GM12892 (cell line): ENCODE results near the gene AFMID.

ENCODE experiments used
- DNase-seq: peaks from one replicate; pipeline ENCODE4 v3.0.0; 2011; ENCODE audit not compliant: insufficient read length
- FAIRE-seq: peaks from 2 replicates; lab custom pipeline; 2011; peaks lifted over from hg19 to GRCh38; lab: Jason Lieb, UNC
- POLR2A ChIP-seq: IDR thresholded peaks from 2 replicates; pipeline ENCODE4 v1.6.1; 2011; ENCODE audit warnings: low read depth, low read length, control low read depth
- POLR2AphosphoS5 ChIP-seq: IDR thresholded peaks from 2 replicates; pipeline ENCODE4 v1.6.1; 2011; ENCODE audit warnings: low read depth, low read length, control low read depth
- TAF1 ChIP-seq: IDR thresholded peaks from 2 replicates; pipeline ENCODE4 v1.6.1; 2011; ENCODE audit warnings: low read depth, mild to moderate bottlenecking, control low read depth, low read length, borderline replicate concordance

AFMID gene

DNA sequence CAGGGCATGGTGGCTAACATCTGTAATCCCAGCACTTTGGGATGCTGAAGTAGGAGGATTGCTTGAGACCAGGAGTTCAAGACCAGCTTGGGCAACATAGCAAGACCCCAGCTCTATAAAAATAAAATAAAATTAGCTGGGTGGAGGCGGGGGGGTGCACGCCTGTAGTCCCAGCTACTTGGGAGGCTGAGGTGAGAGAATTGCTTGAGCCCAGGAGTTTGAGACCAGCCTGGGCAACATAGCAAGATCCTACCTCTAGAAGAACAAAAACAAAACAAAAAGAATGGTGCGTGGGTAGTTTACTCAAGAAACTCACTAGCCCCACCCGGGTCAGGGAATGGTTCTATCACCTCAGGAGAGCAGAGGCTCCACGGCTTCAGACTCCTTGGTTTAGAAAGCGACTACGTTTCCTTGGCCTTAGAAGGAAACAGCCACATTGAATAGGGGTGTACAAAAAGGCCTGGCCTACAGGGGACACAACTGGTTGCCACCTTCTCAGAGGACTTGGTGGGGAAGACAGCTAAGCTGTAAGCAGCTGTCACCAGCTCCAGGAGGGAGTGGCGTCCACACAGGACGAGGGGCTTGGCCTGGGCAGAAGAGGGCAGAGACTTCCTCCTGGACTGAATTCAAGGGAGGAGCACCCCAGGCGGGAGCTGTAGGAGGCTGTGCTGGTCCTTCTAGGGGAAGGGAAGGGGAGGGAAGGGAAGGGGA lies 1.0 kb upstream of the AFMID start:
- no peak for DNase-seq
- TF ChIP-seq POLR2A (no peak), POLR2AphosphoS5 (no peak), TAF1 (no peak)
- no peak for FAIRE-seq

DNA sequence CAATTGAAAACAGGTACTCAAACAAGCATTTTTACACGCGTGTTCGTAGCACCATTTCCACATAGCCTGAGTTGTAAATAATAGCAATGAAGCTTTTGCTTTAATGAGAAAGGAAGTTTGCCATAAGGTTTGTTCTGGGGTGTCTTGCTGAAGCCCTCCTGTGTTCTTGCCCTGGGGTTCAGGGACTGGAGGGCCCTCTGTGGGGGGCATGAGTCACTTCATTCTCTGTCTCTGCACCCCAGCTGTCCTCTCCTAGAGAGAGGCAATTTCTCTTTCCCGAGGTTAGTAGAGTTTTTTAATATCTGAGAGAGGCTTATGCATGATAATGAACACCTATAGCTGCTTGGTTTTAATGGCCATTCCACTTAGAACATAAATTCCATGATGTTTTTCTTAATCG lies 9.6 kb downstream of the AFMID start:
- FAIRE-seq, result no peak
- no peak for DNase-seq
- no peak for TF ChIP-seq POLR2AphosphoS5
- TF ChIP-seq POLR2A, result no peak
- no peak for TF ChIP-seq TAF1

DNA sequence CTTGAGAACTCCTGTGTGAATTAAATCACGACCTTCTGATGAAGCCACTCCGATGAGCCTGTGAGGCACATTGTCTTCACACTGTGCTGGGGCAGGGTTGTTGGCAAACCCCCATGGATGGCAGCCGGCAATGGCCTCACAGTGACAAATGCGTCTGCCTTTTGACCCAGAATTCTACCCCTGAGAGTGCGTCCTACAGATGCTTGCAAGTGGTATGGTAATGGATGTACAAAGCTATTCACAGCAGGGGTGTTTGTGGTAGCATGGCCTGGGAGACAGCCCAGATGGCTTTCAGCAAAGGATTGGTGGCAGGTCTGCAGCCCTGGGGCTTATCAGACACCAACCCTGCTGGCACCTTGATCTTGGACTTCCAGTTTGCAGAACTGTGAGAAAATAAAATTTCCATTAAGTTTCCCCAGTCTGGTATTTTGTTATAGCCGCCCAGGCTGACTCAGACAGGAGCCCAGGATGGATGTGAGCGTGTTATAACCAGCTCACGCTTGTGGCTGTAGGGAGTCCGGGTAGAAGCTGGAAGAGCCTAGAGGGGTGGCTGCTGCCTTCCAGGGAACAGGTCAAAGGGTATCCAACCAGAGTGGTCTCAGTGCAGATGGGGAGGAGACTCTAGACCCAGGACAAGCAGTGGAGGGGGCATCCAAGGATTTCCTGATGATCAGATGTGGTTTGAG lies 10.1 kb downstream of the AFMID start:
- TF ChIP-seq TAF1 (no peak), POLR2AphosphoS5 (no peak), POLR2A (no peak)
- DNase-seq (no peak), FAIRE-seq (no peak)

DNA sequence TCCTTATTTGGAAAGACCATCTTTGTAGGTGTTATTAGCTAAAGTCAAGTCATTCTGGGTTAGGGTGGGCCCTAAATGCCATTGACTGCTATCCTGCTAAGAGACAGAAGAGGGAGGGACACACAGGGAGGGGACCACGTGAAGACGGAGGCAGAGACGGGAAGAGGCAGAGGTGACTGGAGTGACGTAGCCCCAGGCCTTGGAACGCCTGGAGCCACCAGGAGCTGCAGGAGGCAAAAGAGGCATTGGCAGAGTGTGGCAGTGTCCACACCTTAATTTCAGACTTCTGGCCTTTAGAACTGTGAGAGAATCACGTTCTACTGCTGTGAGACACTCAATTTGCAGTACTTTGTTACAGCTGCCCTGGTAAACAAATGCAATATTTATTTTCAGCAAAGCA lies 13.3 kb downstream of the AFMID start:
- FAIRE-seq (no peak), DNase-seq (no peak)
- TF ChIP-seq POLR2A, result no peak
- TF ChIP-seq POLR2AphosphoS5, result no peak
- no peak for TF ChIP-seq TAF1

DNA sequence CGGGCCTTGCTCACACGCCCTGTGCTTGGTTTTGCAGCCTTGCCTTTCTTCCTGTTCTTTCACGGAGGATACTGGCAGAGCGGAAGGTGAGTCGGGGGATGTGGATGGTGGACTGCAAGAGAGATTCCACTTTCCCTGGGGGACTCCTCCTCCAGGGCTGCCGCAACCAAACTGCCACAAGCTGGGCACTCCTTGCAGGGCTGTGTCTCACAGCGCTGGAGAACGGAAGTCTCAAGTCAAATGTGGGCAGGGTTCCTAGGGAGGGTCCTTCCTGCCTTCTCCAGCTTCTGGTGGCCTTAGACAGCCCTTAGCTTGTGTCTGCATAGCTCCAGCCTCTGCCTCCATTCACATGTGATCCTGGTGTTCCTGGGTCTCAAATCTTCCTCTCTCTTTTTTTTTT lies 15.5 kb downstream of the AFMID start:
- DNase-seq (no peak), FAIRE-seq (no peak)
- TF ChIP-seq TAF1 (no peak), POLR2AphosphoS5 (no peak), POLR2A (no peak)

DNA sequence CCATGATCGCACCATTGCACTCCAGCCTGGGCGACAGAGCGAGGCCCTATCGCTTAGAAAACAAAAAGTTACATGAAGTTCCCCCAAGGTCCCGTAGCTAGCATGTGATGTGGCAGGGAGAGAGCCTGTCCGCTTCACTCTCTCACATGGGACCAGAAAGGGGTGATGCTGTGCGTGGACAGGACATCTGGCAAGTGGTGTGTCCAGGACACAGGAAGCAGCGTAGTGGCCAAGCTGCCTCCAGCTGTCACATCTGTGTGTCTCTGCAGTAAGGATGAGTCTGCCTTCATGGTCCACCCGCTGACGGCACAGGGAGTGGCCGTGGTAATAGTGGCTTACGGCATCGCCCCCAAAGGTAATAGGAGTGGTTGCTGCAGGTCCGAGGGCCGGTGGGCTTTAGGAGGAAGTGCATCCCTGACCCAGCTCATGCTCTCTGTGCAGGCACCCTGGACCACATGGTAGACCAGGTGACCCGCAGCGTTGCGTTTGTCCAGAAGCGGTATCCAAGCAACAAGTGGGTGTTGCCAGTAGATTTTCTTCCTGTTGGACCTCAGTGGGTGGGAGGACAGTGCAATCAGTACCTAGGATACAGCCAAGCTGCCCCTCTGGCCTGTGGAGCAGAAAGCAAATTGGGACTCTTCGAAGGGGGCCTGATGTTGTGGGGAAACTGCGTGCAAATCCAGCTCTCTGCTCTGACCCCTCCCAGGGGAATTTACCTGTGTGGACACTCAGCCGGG lies 17.4 kb downstream of the AFMID start:
- FAIRE-seq, result no peak

DNA sequence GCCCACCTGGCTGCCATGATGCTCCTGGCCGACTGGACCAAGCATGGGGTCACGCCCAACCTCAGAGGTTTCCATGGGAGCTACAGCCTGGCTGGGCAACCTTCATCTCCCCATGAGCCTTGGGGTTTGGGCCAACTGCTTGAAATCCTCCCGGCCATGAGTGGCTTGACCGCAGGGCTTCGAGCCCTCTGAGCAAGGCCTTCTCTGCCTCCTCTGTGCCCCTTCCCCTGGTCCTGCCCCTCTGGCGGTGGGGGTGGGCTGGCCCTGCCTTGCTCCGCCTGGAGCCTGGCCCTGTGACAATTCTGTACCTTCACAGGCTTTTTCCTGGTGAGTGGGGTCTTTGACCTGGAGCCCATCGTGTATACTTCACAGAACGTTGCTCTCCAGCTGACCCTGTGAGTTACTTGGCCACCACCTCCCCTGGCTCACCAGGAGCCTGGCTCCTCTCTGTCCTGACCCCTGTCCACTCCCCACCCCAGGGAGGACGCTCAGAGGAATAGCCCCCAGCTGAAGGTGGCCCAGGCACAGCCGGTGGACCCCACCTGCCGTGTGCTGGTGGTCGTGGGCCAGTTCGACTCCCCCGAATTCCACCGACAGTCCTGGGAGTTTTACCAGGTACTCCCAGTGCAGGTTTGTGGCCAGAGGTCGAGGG lies 18.1 kb downstream of the AFMID start:
- TF ChIP-seq POLR2A (no peak), POLR2AphosphoS5 (no peak), TAF1 (no peak)
- DNase-seq (no peak), FAIRE-seq (no peak)

More for the DNA sequence above, 17.4 kb downstream of the AFMID start:
- TF ChIP-seq POLR2A, result no peak
- no peak for TF ChIP-seq TAF1
- 0 out of 2 replicates have a peak, but pooled peaks have one; percentile 36 for TF ChIP-seq POLR2AphosphoS5
- no peak for DNase-seq

DNA sequence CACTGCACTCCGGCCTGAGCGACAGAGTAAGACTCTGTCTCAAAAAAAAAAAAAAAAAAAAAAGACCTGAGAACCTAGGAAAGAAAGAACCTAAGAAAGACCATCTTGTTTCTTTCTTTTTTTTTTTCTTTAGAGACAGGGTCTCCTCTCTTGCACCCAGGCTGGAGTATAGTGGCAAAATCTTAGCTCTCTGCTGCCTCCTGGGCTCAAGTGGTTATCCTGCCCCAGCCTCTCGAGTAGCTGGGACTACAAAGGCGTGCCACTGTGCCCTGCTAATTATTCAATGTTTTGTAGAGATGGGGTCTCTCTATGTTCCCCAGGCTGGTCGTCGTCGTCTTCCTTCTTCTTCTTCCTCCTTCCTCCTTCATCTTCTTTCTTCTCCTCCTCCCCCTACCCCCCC lies 19.1 kb downstream of the AFMID start:
- TF ChIP-seq TAF1 (no peak), POLR2A (no peak), POLR2AphosphoS5 (no peak)
- DNase-seq (no peak), FAIRE-seq (no peak)

DNA sequence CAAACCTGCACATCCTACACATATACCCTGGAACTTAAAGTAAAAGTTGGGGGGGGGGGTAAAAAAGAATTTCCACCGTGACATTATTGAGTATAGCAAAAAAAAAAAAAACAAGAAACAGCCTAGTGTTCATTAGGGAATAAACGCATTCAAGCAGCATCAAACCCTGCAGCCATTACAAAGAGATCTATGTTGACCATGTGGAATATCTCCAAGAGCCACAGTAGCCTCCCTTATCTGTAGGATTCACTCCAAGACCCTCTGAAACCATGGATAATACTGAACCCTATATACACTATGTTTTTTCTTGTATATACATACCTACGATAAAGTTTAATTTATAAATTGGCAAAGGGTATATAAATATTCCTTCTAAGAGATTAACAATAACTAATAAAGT lies 21.3 kb downstream of the AFMID start:
- no peak for FAIRE-seq
- no peak for DNase-seq
- TF ChIP-seq POLR2AphosphoS5, result no peak
- no peak for TF ChIP-seq POLR2A
- no peak for TF ChIP-seq TAF1

DNA sequence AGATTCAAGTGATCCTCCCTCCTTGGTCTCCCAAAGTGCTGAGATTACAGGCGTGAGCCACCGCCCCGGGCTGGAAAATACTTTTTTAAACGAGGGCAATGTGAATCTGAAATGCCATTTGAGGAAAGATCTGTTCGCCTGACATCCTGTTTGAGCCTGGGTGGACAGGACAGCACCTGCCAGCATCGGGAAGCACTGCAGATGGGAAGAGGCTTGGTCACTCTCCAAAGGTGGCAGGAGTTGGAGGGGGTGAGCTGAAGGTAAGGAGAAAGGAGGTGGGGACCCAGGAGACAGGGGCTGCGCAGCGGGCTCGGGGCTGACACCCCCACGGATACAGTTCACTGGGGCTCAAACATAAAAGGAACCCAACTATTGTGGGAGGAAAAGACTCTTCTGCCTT lies 22.9 kb downstream of the AFMID start:
- FAIRE-seq, result no peak

DNA sequence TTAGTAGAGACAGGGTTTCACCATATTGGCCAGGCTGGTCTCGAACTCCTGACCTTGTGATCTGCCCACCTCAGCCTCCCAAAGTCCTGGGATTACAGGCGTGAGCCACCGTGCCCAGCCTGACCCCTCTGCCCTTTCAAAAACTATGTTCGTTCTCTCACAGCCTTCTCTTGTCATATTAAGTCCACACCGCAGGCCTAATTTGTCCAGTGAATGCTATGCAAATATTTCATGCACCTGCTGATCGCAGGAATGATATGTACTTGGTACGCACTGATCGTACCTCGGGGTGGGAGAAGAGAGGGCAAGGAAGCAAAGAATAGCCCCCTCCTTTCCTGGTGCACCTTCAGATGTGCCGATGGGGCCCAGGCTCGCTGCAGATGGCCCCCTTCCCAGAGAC lies 23.9 kb downstream of the AFMID start:
- TF ChIP-seq TAF1 (no peak), POLR2A (no peak), POLR2AphosphoS5 (no peak)
- FAIRE-seq, result no peak
- no peak for DNase-seq

More for the DNA sequence above, 22.9 kb downstream of the AFMID start:
- DNase-seq, result no peak
- TF ChIP-seq TAF1, result no peak
